SK-N-SH treated with all-trans-retinoic acid at 6 μM for 48 hours (cell line): ENCODE measurements around the gene SUPT3H.

Experiments
- ATAC-seq: fragments of 200-7000 bp; cut with Tn5 transposase; 3 replicates; pipeline ENCODE4 v1.9.1; 2020; ENCODE audit warnings: mild to moderate bottlenecking, moderate library complexity
- ARNTL ChIP-seq: fragments of 450-650 bp; formaldehyde crosslinking; IDR thresholded peaks from 2 replicates; pipeline ENCODE4 v1.5.0; 2020; ENCODE audit warnings: low read depth, mild to moderate bottlenecking, moderate library complexity, borderline replicate concordance
- BACH2 ChIP-seq: fragments of 250-450 bp; sonication (Bioruptor Pico); IDR thresholded peaks from 2 replicates; pipeline ENCODE4 v1.9.0; 2021; ENCODE audit warnings: mild to moderate bottlenecking, borderline replicate concordance
- CREB5 ChIP-seq: fragments of 250-450 bp; sonication (Bioruptor Pico); IDR thresholded peaks from 2 replicates; pipeline ENCODE4 v1.5.1; 2020; ENCODE audit warnings: low read depth, mild to moderate bottlenecking, moderate library complexity
- CSDC2 ChIP-seq: fragments of 250-450 bp; sonication (Bioruptor Pico); IDR thresholded peaks from 2 replicates; pipeline ENCODE4 v1.5.0; 2020; ENCODE audit warnings: mild to moderate bottlenecking, moderate library complexity
- CSRNP3 ChIP-seq: fragments of 250-450 bp; sonication (Bioruptor Pico); IDR thresholded peaks from 2 replicates; pipeline ENCODE4 v1.5.1; 2021; ENCODE audit warnings: mild to moderate bottlenecking, moderate library complexity
- ESRRG ChIP-seq: fragments of 250-450 bp; sonication (Bioruptor Pico); IDR thresholded peaks from 2 replicates; pipeline ENCODE4 v1.6.1; 2021; ENCODE audit warnings: mild to moderate bottlenecking
- GLIS3 ChIP-seq: fragments of 250-450 bp; sonication (Bioruptor Pico); IDR thresholded peaks from 2 replicates; pipeline ENCODE4 v1.5.0; 2020; ENCODE audit warnings: mild to moderate bottlenecking, moderate library complexity
- ISL1 ChIP-seq: fragments of 250-450 bp; sonication (Bioruptor Pico); IDR thresholded peaks from 2 replicates; pipeline ENCODE4 v2.1.2; 2022; ENCODE audit warnings: mild to moderate bottlenecking, moderate library complexity
- OSR1 ChIP-seq: fragments of 250-450 bp; sonication (Bioruptor Pico); IDR thresholded peaks from 2 replicates; pipeline ENCODE4 v1.8.0; 2022; ENCODE audit warnings: moderate library complexity, mild to moderate bottlenecking, inconsistent platforms
- POU6F1 ChIP-seq: fragments of 250-450 bp; sonication (Bioruptor Pico); IDR thresholded peaks from 2 replicates; pipeline ENCODE4 v1.8.0; 2021; ENCODE audit warnings: low read depth, mild to moderate bottlenecking, moderate library complexity, borderline replicate concordance
- PPARA ChIP-seq: fragments of 250-450 bp; sonication (Bioruptor Pico); IDR thresholded peaks from 2 replicates; pipeline ENCODE4 v1.5.0; 2020; ENCODE audit warnings: mild to moderate bottlenecking, borderline replicate concordance
- RARB ChIP-seq: fragments of 250-450 bp; sonication (Bioruptor Pico); IDR thresholded peaks from 2 replicates; pipeline ENCODE4 v1.8.0; 2021; ENCODE audit warnings: mild to moderate bottlenecking, moderate library complexity
- SNAI2 ChIP-seq: fragments of 250-450 bp; sonication (Bioruptor Pico); IDR thresholded peaks from 2 replicates; pipeline ENCODE4 v1.5.0; 2020; ENCODE audit warnings: mild to moderate bottlenecking, moderate library complexity
- TCF4 ChIP-seq: fragments of 250-450 bp; sonication (Bioruptor Pico); IDR thresholded peaks from 2 replicates; pipeline ENCODE4 v1.8.0; 2021; ENCODE audit warnings: mild to moderate bottlenecking, moderate library complexity, borderline replicate concordance
- TOX ChIP-seq: fragments of 250-450 bp; sonication (Bioruptor Pico); IDR thresholded peaks from 2 replicates; pipeline ENCODE4 v1.8.0; 2021; ENCODE audit warnings: mild to moderate bottlenecking, moderate library complexity, borderline replicate concordance
- TSHZ2 ChIP-seq: fragments of 250-450 bp; sonication (Bioruptor Pico); IDR thresholded peaks from 2 replicates; pipeline ENCODE4 v1.5.0; 2020; ENCODE audit warnings: mild to moderate bottlenecking, moderate library complexity
- ZC3H10 ChIP-seq: fragments of 250-450 bp; sonication (Bioruptor Pico); IDR thresholded peaks from 2 replicates; pipeline ENCODE4 v1.5.1; 2021; ENCODE audit warnings: mild to moderate bottlenecking, moderate library complexity
- ZFP30 ChIP-seq: fragments of 450-650 bp; formaldehyde crosslinking; IDR thresholded peaks from 2 replicates; pipeline ENCODE4 v1.5.0; 2022; ENCODE audit warnings: mild to moderate bottlenecking, moderate library complexity
- ZNF565 ChIP-seq: fragments of 450-650 bp; formaldehyde crosslinking; conservative IDR thresholded peaks from 2 replicates; pipeline ENCODE4 v1.5.0; 2020; ENCODE audit warnings: low read depth, mild to moderate bottlenecking, moderate library complexity
- ZNF70 ChIP-seq: fragments of 450-650 bp; formaldehyde crosslinking; IDR thresholded peaks from 2 replicates; pipeline ENCODE4 v1.5.0; 2020; ENCODE audit warnings: mild to moderate bottlenecking, moderate library complexity
- ZNF8 ChIP-seq: fragments of 450-650 bp; formaldehyde crosslinking; IDR thresholded peaks from 2 replicates; pipeline ENCODE4 v1.5.0; 2020; ENCODE audit warnings: mild to moderate bottlenecking, moderate library complexity

The SUPT3H gene

GRCh38 chr6:44781912-44782597 lies 595.7 kb downstream of the SUPT3H start (continued):
- TF ChIP-seq TSHZ2 (CRISPR knock-in tag) = no peak
- no peak for TF ChIP-seq TOX (CRISPR knock-in tag)
- no peak for TF ChIP-seq TCF4
- no peak for TF ChIP-seq BACH2 (CRISPR knock-in tag)
- no peak for TF ChIP-seq ZNF70 (CRISPR knock-in tag)
- no peak for TF ChIP-seq ESRRG
- no peak for TF ChIP-seq ARNTL (CRISPR knock-in tag)
- no peak for TF ChIP-seq CSRNP3 (CRISPR knock-in tag)

GRCh38 chr6:44780161-44780560 lies 597.6 kb downstream of the SUPT3H start:
- ATAC-seq = no peak
- no peak for TF ChIP-seq ZFP30 (CRISPR knock-in tag)
- TF ChIP-seq RARB (CRISPR knock-in tag) = no peak
- no peak for TF ChIP-seq BACH2 (CRISPR knock-in tag)
- TF ChIP-seq TCF4 = no peak
- no peak for TF ChIP-seq ZC3H10 (CRISPR knock-in tag)
- no peak for TF ChIP-seq GLIS3 (CRISPR knock-in tag)
- no peak for TF ChIP-seq CSDC2
- TF ChIP-seq ZNF565 (CRISPR knock-in tag) = no peak
- TF ChIP-seq ZNF8 = no peak
- TF ChIP-seq ISL1 (CRISPR knock-in tag) = no peak
- no peak for TF ChIP-seq ARNTL (CRISPR knock-in tag)
- no peak for TF ChIP-seq POU6F1 (CRISPR knock-in tag)
- TF ChIP-seq OSR1 (CRISPR knock-in tag) = no peak
- TF ChIP-seq CREB5 (CRISPR knock-in tag) = no peak
- no peak for TF ChIP-seq TSHZ2 (CRISPR knock-in tag)

- ATAC-seq = no peak
- TF ChIP-seq ZNF70 (CRISPR knock-in tag) = no peak
- no peak for TF ChIP-seq OSR1 (CRISPR knock-in tag)
- no peak for TF ChIP-seq SNAI2 (CRISPR knock-in tag)
- TF ChIP-seq CSRNP3 (CRISPR knock-in tag) = no peak
- TF ChIP-seq TCF4 = no peak
- no peak for TF ChIP-seq RARB (CRISPR knock-in tag)
- no peak for TF ChIP-seq ESRRG
- TF ChIP-seq PPARA (CRISPR knock-in tag) = no peak
- TF ChIP-seq ISL1 (CRISPR knock-in tag) = no peak
- no peak for TF ChIP-seq POU6F1 (CRISPR knock-in tag)
- TF ChIP-seq ZNF565 (CRISPR knock-in tag) = no peak
- TF ChIP-seq ZC3H10 (CRISPR knock-in tag) = no peak
- no peak for TF ChIP-seq CSDC2
- no peak for TF ChIP-seq BACH2 (CRISPR knock-in tag)
- TF ChIP-seq ZFP30 (CRISPR knock-in tag) = no peak
- no peak for TF ChIP-seq ARNTL (CRISPR knock-in tag)
These were observed 598.5 kb downstream of the SUPT3H start for GRCh38 chr6:44779130-44779826.
